Measurements from ENCODE around the gene PAMR1.

GRCh38 chr11:35543481-35543880 lies 18.1 kb upstream of the PAMR1 start:
- no peak for TF ChIP-seq CTCF (conservative IDR thresholded peaks at IDR 0.05)
- TF ChIP-seq EZH2 (IDR thresholded peaks at IDR 0.05; ENCODE audit: low read depth), result no peak
